ENCODE data around the gene PHYHD1.

Gene PHYHD1

GRCh38 chr9:128887914-128888350 lies 32.9 kb upstream of the PHYHD1 start:
- peak overlapping the region; percentile 91 for H3K27ac ChIP-seq (ENCODE audit: poor library complexity, severe bottlenecking)
- peaks cover 85% of the 10 kb centered on the region for H3K36me3 ChIP-seq (ENCODE audit: low read depth)
- TF ChIP-seq CTCF (IDR thresholded peaks at IDR 0.05; ENCODE audit: poor library complexity, severe bottlenecking), result no peak
- ATAC-seq (ENCODE audit: low read depth) (no peak), DNase-seq (ENCODE audit: low spot score) (no peak)
- H3K4me3 ChIP-seq (ENCODE audit: severe bottlenecking), result no peak overlapping the region
- H3K9me3 ChIP-seq (ENCODE audit: severe bottlenecking), result no peaks in the 10 kb centered on the region
- no peaks in the 10 kb centered on the region for H3K27me3 ChIP-seq (ENCODE audit: insufficient read depth, poor library complexity, severe bottlenecking)
- H3K4me1 ChIP-seq (ENCODE audit: insufficient read depth, poor library complexity, severe bottlenecking), result peaks cover 57% of the 10 kb centered on the region

GRCh38 chr9:128891321-128892220 lies 29.2 kb upstream of the PHYHD1 start:
- H3K36me3 ChIP-seq (ENCODE audit: low read depth), result peaks cover 88% of the 10 kb centered on the region
- H3K27me3 ChIP-seq (ENCODE audit: insufficient read depth, poor library complexity, severe bottlenecking), result no peaks in the 10 kb centered on the region
- peaks cover 51% of the 10 kb centered on the region for H3K4me1 ChIP-seq (ENCODE audit: insufficient read depth, poor library complexity, severe bottlenecking)
- H3K9me3 ChIP-seq (ENCODE audit: severe bottlenecking), result no peaks in the 10 kb centered on the region
- H3K4me3 ChIP-seq (ENCODE audit: severe bottlenecking), result no peak overlapping the region
- no peak for DNase-seq (ENCODE audit: low spot score)
- H3K27ac ChIP-seq (ENCODE audit: poor library complexity, severe bottlenecking), result peak overlapping the region; percentile 91
- no peak for TF ChIP-seq CTCF (IDR thresholded peaks at IDR 0.05; ENCODE audit: poor library complexity, severe bottlenecking)
- no peak for ATAC-seq (ENCODE audit: low read depth)

- H3K9me3 ChIP-seq (ENCODE audit: severe bottlenecking), result no peaks in the 10 kb centered on the region
- TF ChIP-seq CTCF (IDR thresholded peaks at IDR 0.05; ENCODE audit: poor library complexity, severe bottlenecking), result no peak
- H3K27ac ChIP-seq (ENCODE audit: poor library complexity, severe bottlenecking), result peak overlapping the region; percentile 91
- H3K4me1 ChIP-seq (ENCODE audit: insufficient read depth, poor library complexity, severe bottlenecking), result peaks cover 47% of the 10 kb centered on the region
- peaks cover 88% of the 10 kb centered on the region for H3K36me3 ChIP-seq (ENCODE audit: low read depth)
- H3K27me3 ChIP-seq (ENCODE audit: insufficient read depth, poor library complexity, severe bottlenecking), result no peaks in the 10 kb centered on the region
- no peak overlapping the region for H3K4me3 ChIP-seq (ENCODE audit: severe bottlenecking)
- ATAC-seq (ENCODE audit: low read depth) (peak; percentile 89), DNase-seq (ENCODE audit: low spot score) (peak; percentile 97)
Measured at GRCh38 chr9:128892221-128892921, 28.4 kb upstream of the PHYHD1 start.

GRCh38 chr9:128893354-128893753 lies 27.4 kb upstream of the PHYHD1 start:
- no peak overlapping the region for H3K4me3 ChIP-seq (ENCODE audit: severe bottlenecking)
- peaks cover 87% of the 10 kb centered on the region for H3K36me3 ChIP-seq (ENCODE audit: low read depth)
- no peaks in the 10 kb centered on the region for H3K27me3 ChIP-seq (ENCODE audit: insufficient read depth, poor library complexity, severe bottlenecking)
- ATAC-seq (ENCODE audit: low read depth) (no peak), DNase-seq (ENCODE audit: low spot score) (no peak)
- peak overlapping the region; percentile 91 for H3K27ac ChIP-seq (ENCODE audit: poor library complexity, severe bottlenecking)
- peaks cover 40% of the 10 kb centered on the region for H3K4me1 ChIP-seq (ENCODE audit: insufficient read depth, poor library complexity, severe bottlenecking)
- H3K9me3 ChIP-seq (ENCODE audit: severe bottlenecking), result no peaks in the 10 kb centered on the region
- no peak for TF ChIP-seq CTCF (IDR thresholded peaks at IDR 0.05; ENCODE audit: poor library complexity, severe bottlenecking)

All from RWPE2 (cell line).